Stomach (tissue), 4 donors: ENCODE results near the gene PIK3C2B.

Source experiments
- POLR2A ChIP-seq, 4 donors: fragments of 450-650 bp; IDR thresholded peaks; one replicate each; pipeline ENCODE4 v1.6.1; 2016; ENCODE audit warnings: antibody characterized with exemption in 4 of 4, control low read depth in 2 of 4, mild to moderate bottlenecking in 1 of 4, moderate library complexity in 1 of 4
- POLR2AphosphoS5 ChIP-seq, 3 donors: sonication (generic); formaldehyde crosslinking; IDR thresholded peaks; one replicate each; pipeline ENCODE4 v1.6.1; 2016; ENCODE audit warnings: antibody characterized with exemption in 3 of 3
- TF ChIP-seq, protein P1 (sequence below), 7 experiments: fragments of 450-650 bp in 4 of 7; fragments of 200-600 bp in 3 of 7; sonication (generic) in 3 of 7; IDR thresholded peaks; one replicate each; pipeline ENCODE4 v1.5.1; 2016 to 2019; ENCODE audit warnings: antibody characterized with exemption in 7 of 7, control low read depth in 2 of 7, mild to moderate bottlenecking in 1 of 7

DNA sequence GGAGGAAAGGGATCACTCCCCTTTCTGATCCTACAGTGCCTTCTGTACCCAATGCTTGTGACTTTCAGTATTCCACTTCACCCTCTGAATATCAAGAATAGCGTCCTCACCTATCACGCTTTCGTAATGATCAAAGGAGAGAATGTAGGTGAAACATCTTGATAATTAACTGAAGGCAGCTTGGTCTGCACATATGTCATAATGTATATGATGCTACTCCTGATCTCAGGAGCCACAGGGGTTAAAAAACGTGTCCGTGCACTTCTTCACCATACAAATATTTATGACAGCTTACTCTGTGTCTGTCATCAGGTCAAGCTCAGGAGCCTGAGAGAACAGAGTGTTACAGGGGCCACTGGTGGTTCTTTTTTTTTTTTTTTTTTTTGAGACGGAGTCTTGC is 1.2 kb upstream of the PIK3C2B start:
- TF ChIP-seq POLR2AphosphoS5 (IDR thresholded peaks at IDR 0.05) (no peak), POLR2A (IDR thresholded peaks at IDR 0.05) (no peak)
- TF ChIP-seq, protein P1, sequence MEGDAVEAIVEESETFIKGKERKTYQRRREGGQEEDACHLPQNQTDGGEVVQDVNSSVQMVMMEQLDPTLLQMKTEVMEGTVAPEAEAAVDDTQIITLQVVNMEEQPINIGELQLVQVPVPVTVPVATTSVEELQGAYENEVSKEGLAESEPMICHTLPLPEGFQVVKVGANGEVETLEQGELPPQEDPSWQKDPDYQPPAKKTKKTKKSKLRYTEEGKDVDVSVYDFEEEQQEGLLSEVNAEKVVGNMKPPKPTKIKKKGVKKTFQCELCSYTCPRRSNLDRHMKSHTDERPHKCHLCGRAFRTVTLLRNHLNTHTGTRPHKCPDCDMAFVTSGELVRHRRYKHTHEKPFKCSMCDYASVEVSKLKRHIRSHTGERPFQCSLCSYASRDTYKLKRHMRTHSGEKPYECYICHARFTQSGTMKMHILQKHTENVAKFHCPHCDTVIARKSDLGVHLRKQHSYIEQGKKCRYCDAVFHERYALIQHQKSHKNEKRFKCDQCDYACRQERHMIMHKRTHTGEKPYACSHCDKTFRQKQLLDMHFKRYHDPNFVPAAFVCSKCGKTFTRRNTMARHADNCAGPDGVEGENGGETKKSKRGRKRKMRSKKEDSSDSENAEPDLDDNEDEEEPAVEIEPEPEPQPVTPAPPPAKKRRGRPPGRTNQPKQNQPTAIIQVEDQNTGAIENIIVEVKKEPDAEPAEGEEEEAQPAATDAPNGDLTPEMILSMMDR (IDR thresholded peaks at IDR 0.05), result no peak
